GM12891 (cell line): Measurements from ENCODE around the gene SMAD3.
"Not testable (repeated sequence)": the region's sequence is repeated elsewhere in the genome, so short reads cannot be mapped to it uniquely, and the experiment has no call there.

Experiments used
- DNase-seq: peaks from one replicate; pipeline ENCODE4 v3.0.0; 2011; ENCODE audit warnings: low spot score; ENCODE audit not compliant: insufficient read length
- FAIRE-seq: peaks from 2 replicates; lab custom pipeline; 2011; peaks lifted over from hg19 to GRCh38; lab: Jason Lieb, UNC
- PAX5 ChIP-seq: IDR thresholded peaks from 2 replicates; pipeline ENCODE4 v1.6.1; 2011; ENCODE audit warnings: low read length, moderate library complexity, mild to moderate bottlenecking; ENCODE audit not compliant: insufficient read depth, severe bottlenecking
- POLR2A ChIP-seq: IDR thresholded peaks from 2 replicates; pipeline ENCODE4 v1.6.1; 2011; ENCODE audit warnings: low read depth, low read length, control low read depth
- POLR2AphosphoS5 ChIP-seq: IDR thresholded peaks from 2 replicates; pipeline ENCODE4 v1.6.1; 2011; ENCODE audit warnings: low read depth, low read length, control low read depth
- POU2F2 ChIP-seq: IDR thresholded peaks from 2 replicates; pipeline ENCODE4 v1.6.1; 2011; ENCODE audit warnings: low read depth, mild to moderate bottlenecking, control low read depth, low read length, moderate library complexity
- SPI1 ChIP-seq: IDR thresholded peaks from 2 replicates; pipeline ENCODE4 v1.6.1; 2011; ENCODE audit warnings: low read depth, low read length, control low read depth
- TAF1 ChIP-seq: IDR thresholded peaks from 2 replicates; pipeline ENCODE4 v1.6.1; 2011; ENCODE audit warnings: low read depth, low read length, control low read depth

SMAD3 gene

GRCh38 chr15:67024998-67025368, 40.4 kb upstream of the SMAD3 start:
- DNase-seq (no peak), FAIRE-seq (no peak)
- no peak for TF ChIP-seq TAF1
- TF ChIP-seq POLR2AphosphoS5, result no peak
- no peak for TF ChIP-seq PAX5
- no peak for TF ChIP-seq POLR2A
- TF ChIP-seq SPI1, result no peak
- TF ChIP-seq POU2F2, result no peak

- TF ChIP-seq TAF1 (no peak), PAX5 (no peak), SPI1 (peak; percentile 69), POLR2A (no peak)
- DNase-seq (no peak), FAIRE-seq (no peak)
Observed at GRCh38 chr15:67025719-67026609, 39.4 kb upstream of the SMAD3 start.

- FAIRE-seq, result no peak
- no peak for TF ChIP-seq TAF1
- TF ChIP-seq POLR2A, result no peak
- TF ChIP-seq POU2F2, result no peak
- TF ChIP-seq PAX5, result no peak
- TF ChIP-seq POLR2AphosphoS5, result no peak
- no peak for DNase-seq
Observed at GRCh38 chr15:67026610-67026967, 38.8 kb upstream of the SMAD3 start.

GRCh38 chr15:67028440-67028839, 37.0 kb upstream of the SMAD3 start:
- not testable (repeated sequence) for DNase-seq, FAIRE-seq

- FAIRE-seq (no peak), DNase-seq (no peak)
- TF ChIP-seq SPI1, result no peak
- TF ChIP-seq POU2F2, result no peak
- no peak for TF ChIP-seq POLR2AphosphoS5
- no peak for TF ChIP-seq POLR2A
- no peak for TF ChIP-seq PAX5
- TF ChIP-seq TAF1, result no peak
Observed at GRCh38 chr15:67030036-67030762, 35.2 kb upstream of the SMAD3 start.

- TF ChIP-seq SPI1 (no peak), TAF1 (no peak), POU2F2 (no peak), POLR2A (no peak), POLR2AphosphoS5 (no peak), PAX5 (no peak)
- no peak for DNase-seq
- no peak for FAIRE-seq
Observed at GRCh38 chr15:67031331-67031730, 34.1 kb upstream of the SMAD3 start.

GRCh38 chr15:67032608-67033007, 32.8 kb upstream of the SMAD3 start:
- FAIRE-seq, result no peak
- TF ChIP-seq SPI1, result 0 out of 2 replicates have a peak, but pooled peaks have one; percentile 18
- TF ChIP-seq PAX5, result no peak
- DNase-seq, result no peak

GRCh38 chr15:67033012-67033411, 32.4 kb upstream of the SMAD3 start:
- no peak for DNase-seq
- TF ChIP-seq PAX5 (no peak), POLR2A (no peak), TAF1 (no peak), POLR2AphosphoS5 (no peak), SPI1 (no peak), POU2F2 (no peak)
- no peak for FAIRE-seq

GRCh38 chr15:67033571-67034044, 31.8 kb upstream of the SMAD3 start:
- no peak for DNase-seq
- TF ChIP-seq POLR2A, result no peak
- TF ChIP-seq PAX5, result no peak
- no peak for TF ChIP-seq TAF1
- no peak for TF ChIP-seq POLR2AphosphoS5
- TF ChIP-seq POU2F2, result no peak
- no peak for TF ChIP-seq SPI1
- FAIRE-seq, result no peak

- FAIRE-seq (no peak), DNase-seq (no peak)
- TF ChIP-seq POU2F2 (no peak), POLR2AphosphoS5 (no peak), TAF1 (no peak), POLR2A (no peak), PAX5 (no peak), SPI1 (no peak)
Observed at GRCh38 chr15:67035886-67036285, 29.5 kb upstream of the SMAD3 start.
